T-helper 17 cell (primary cell): Measurements from ENCODE around the gene BZW2. TPM values are rescaled to one million over a fixed set of nuclear protein-coding genes. Genes with fewer than 3 reads are reported as not detected.

Experiments used
- ATAC-seq: fragments of 150-1000 bp; cut with Tn5 transposase; 2 replicates; pipeline ENCODE4 v1.10.0; 2021; ENCODE audit warnings: mild to moderate bottlenecking, moderate library complexity
- DNase-seq, 3 donors: peaks; one replicate each; pipeline versions ENCODE4 v3.0.0 to v3.0.0-alpha.2; 2020 to 2021
- H3K9me3 ChIP-seq: one replicate; pipeline ENCODE4 v1.7.0; 2013; ENCODE audit warnings: low read length, mild to moderate bottlenecking; ENCODE audit not compliant: control insufficient read depth, poor library complexity, severe bottlenecking
- H3K27ac Mint-ChIP-seq: one replicate; pipeline ENCODE4 v1.8.0; 2022; ENCODE audit warnings: mild to moderate bottlenecking, moderate library complexity, mixed read lengths
- H3K27me3 Mint-ChIP-seq: one replicate; pipeline ENCODE4 v1.8.0; 2022; ENCODE audit warnings: mixed read lengths
- H3K36me3 Mint-ChIP-seq: one replicate; pipeline ENCODE4 v1.8.0; 2022; ENCODE audit warnings: low read depth, mixed read lengths
- H3K4me1 Mint-ChIP-seq: one replicate; pipeline ENCODE4 v1.8.0; 2022; ENCODE audit warnings: mild to moderate bottlenecking, mixed read lengths
- H3K4me3 Mint-ChIP-seq: one replicate; pipeline ENCODE4 v1.8.0; 2022; ENCODE audit warnings: mild to moderate bottlenecking, moderate library complexity, mixed read lengths
- total RNA-seq, 4 donors: library from RNA in 2 of 4; stranded (reverse) in 2 of 4; gene quantifications; one replicate each; pipeline ENCODE4 v1.2.3 and lab custom pipeline; 2022 to 2026

The BZW2 gene
- total RNA-seq, 2 donors from 2014 or later = 24.0 to 29.4 TPM

- Mint-ChIP-seq H3K27me3 (no peaks in the 10 kb centered on the region), H3K36me3 (no peaks in the 10 kb centered on the region), H3K4me1 (no peaks in the 10 kb centered on the region), H3K4me3 (no peak overlapping the region), H3K27ac (no peak overlapping the region)
- ATAC-seq (no peak), DNase-seq (no peak)
- H3K9me3 ChIP-seq = no peaks in the 10 kb centered on the region
Observed at GRCh38 chr7:16721541-16721940, 75.6 kb downstream of the BZW2 start.

GRCh38 chr7:16724344-16724743, 78.4 kb downstream of the BZW2 start:
- Mint-ChIP-seq H3K4me1 (no peaks in the 10 kb centered on the region), H3K36me3 (no peaks in the 10 kb centered on the region), H3K27ac (no peak overlapping the region), H3K27me3 (no peaks in the 10 kb centered on the region), H3K4me3 (no peak overlapping the region)
- DNase-seq (no peak), ATAC-seq (no peak)
- H3K9me3 ChIP-seq = no peaks in the 10 kb centered on the region

GRCh38 chr7:16726189-16726588, 80.2 kb downstream of the BZW2 start:
- H3K27me3 Mint-ChIP-seq = no peaks in the 10 kb centered on the region
- no peaks in the 10 kb centered on the region for H3K9me3 ChIP-seq
- no peak overlapping the region for H3K4me3 Mint-ChIP-seq
- H3K4me1 Mint-ChIP-seq = no peaks in the 10 kb centered on the region
- H3K36me3 Mint-ChIP-seq = no peaks in the 10 kb centered on the region
- no peak for DNase-seq
- no peak overlapping the region for H3K27ac Mint-ChIP-seq
- ATAC-seq = no peak

GRCh38 chr7:16727736-16728135, 81.8 kb downstream of the BZW2 start:
- H3K9me3 ChIP-seq = no peaks in the 10 kb centered on the region
- H3K27me3 Mint-ChIP-seq = no peaks in the 10 kb centered on the region
- H3K4me1 Mint-ChIP-seq = no peaks in the 10 kb centered on the region
- no peak overlapping the region for H3K4me3 Mint-ChIP-seq
- no peak for DNase-seq
- no peaks in the 10 kb centered on the region for H3K36me3 Mint-ChIP-seq
- no peak overlapping the region for H3K27ac Mint-ChIP-seq
- ATAC-seq = no peak

- H3K9me3 ChIP-seq = no peaks in the 10 kb centered on the region
- Mint-ChIP-seq H3K36me3 (no peaks in the 10 kb centered on the region), H3K4me3 (no peak overlapping the region), H3K27me3 (no peaks in the 10 kb centered on the region), H3K27ac (no peak overlapping the region), H3K4me1 (no peaks in the 10 kb centered on the region)
- no peak for DNase-seq
- ATAC-seq = no peak
Observed at GRCh38 chr7:16728811-16729210, 82.8 kb downstream of the BZW2 start.

- Mint-ChIP-seq H3K27ac (no peak overlapping the region), H3K36me3 (no peaks in the 10 kb centered on the region), H3K4me3 (no peak overlapping the region), H3K4me1 (no peaks in the 10 kb centered on the region), H3K27me3 (no peaks in the 10 kb centered on the region)
- no peaks in the 10 kb centered on the region for H3K9me3 ChIP-seq
- ATAC-seq (no peak), DNase-seq (no peak)
Observed at GRCh38 chr7:16729541-16729940, 83.6 kb downstream of the BZW2 start.

- H3K36me3 Mint-ChIP-seq = no peaks in the 10 kb centered on the region
- no peak overlapping the region for H3K4me3 Mint-ChIP-seq
- ATAC-seq (no peak), DNase-seq (no peak)
- H3K27ac Mint-ChIP-seq = no peak overlapping the region
- no peaks in the 10 kb centered on the region for H3K9me3 ChIP-seq
- H3K27me3 Mint-ChIP-seq = no peaks in the 10 kb centered on the region
- peaks cover 5% of the 10 kb centered on the region for H3K4me1 Mint-ChIP-seq
Observed at GRCh38 chr7:16730937-16731336, 85.0 kb downstream of the BZW2 start.

GRCh38 chr7:16732828-16733227, 86.8 kb downstream of the BZW2 start:
- Mint-ChIP-seq H3K36me3 (no peaks in the 10 kb centered on the region), H3K27ac (no peak overlapping the region), H3K27me3 (peaks cover under 1% of the 10 kb centered on the region), H3K4me3 (no peak overlapping the region), H3K4me1 (peaks cover 5% of the 10 kb centered on the region)
- no peak for ATAC-seq
- no peaks in the 10 kb centered on the region for H3K9me3 ChIP-seq
- DNase-seq = no peak

GRCh38 chr7:16734148-16734726, 88.3 kb downstream of the BZW2 start:
- no peaks in the 10 kb centered on the region for H3K9me3 ChIP-seq
- peaks cover 13% of the 10 kb centered on the region for H3K27me3 Mint-ChIP-seq
- H3K36me3 Mint-ChIP-seq = no peaks in the 10 kb centered on the region
- H3K27ac Mint-ChIP-seq = no peak overlapping the region
- H3K4me3 Mint-ChIP-seq = no peak overlapping the region
- H3K4me1 Mint-ChIP-seq = peaks cover 5% of the 10 kb centered on the region
- ATAC-seq (no peak), DNase-seq (no peak)

- H3K27me3 Mint-ChIP-seq = peaks cover 13% of the 10 kb centered on the region
- H3K9me3 ChIP-seq = no peaks in the 10 kb centered on the region
- H3K4me3 Mint-ChIP-seq = no peak overlapping the region
- H3K27ac Mint-ChIP-seq = no peak overlapping the region
- DNase-seq = no peak
- peaks cover 5% of the 10 kb centered on the region for H3K4me1 Mint-ChIP-seq
- ATAC-seq = no peak
- H3K36me3 Mint-ChIP-seq = no peaks in the 10 kb centered on the region
Observed at GRCh38 chr7:16735020-16735419, 89.0 kb downstream of the BZW2 start.

GRCh38 chr7:16738011-16738688, 92.2 kb downstream of the BZW2 start:
- H3K4me1 Mint-ChIP-seq = peaks cover 5% of the 10 kb centered on the region
- H3K4me3 Mint-ChIP-seq = no peak overlapping the region
- peaks cover 20% of the 10 kb centered on the region for H3K27me3 Mint-ChIP-seq
- H3K36me3 Mint-ChIP-seq = peaks cover 2% of the 10 kb centered on the region
- ATAC-seq = no peak
- no peaks in the 10 kb centered on the region for H3K9me3 ChIP-seq
- no peak for DNase-seq
- no peak overlapping the region for H3K27ac Mint-ChIP-seq

- H3K36me3 Mint-ChIP-seq = peaks cover 2% of the 10 kb centered on the region
- ATAC-seq = no peak
Observed at GRCh38 chr7:16739863-16740622, 94.1 kb downstream of the BZW2 start.

GRCh38 chr7:16740623-16740953, 94.6 kb downstream of the BZW2 start:
- no peak for DNase-seq
- ATAC-seq = no peak

More at GRCh38 chr7:16739863-16740622, 94.1 kb downstream of the BZW2 start:
- H3K27me3 Mint-ChIP-seq = peaks cover 26% of the 10 kb centered on the region
- DNase-seq = no peak
- H3K4me3 Mint-ChIP-seq = no peak overlapping the region
- H3K9me3 ChIP-seq = no peaks in the 10 kb centered on the region
- H3K4me1 Mint-ChIP-seq = peaks cover 3% of the 10 kb centered on the region
- H3K27ac Mint-ChIP-seq = no peak overlapping the region

More at GRCh38 chr7:16740623-16740953, 94.6 kb downstream of the BZW2 start:
- Mint-ChIP-seq H3K27ac (no peak overlapping the region), H3K27me3 (peaks cover 26% of the 10 kb centered on the region), H3K36me3 (peaks cover 2% of the 10 kb centered on the region), H3K4me3 (no peak overlapping the region), H3K4me1 (no peaks in the 10 kb centered on the region)
- H3K9me3 ChIP-seq = no peaks in the 10 kb centered on the region
